HG03354 (cell line): ENCODE results near the gene SCAMP5.

Experiments used
- ATAC-seq: cut with Tn5 transposase; IDR thresholded peaks from one replicate; pipeline ENCODE4 v1.9.1; 2021; ENCODE audit warnings: mild to moderate bottlenecking; ENCODE audit not compliant: unreplicated experiment, poor library complexity, severe bottlenecking

The SCAMP5 gene, protein sequence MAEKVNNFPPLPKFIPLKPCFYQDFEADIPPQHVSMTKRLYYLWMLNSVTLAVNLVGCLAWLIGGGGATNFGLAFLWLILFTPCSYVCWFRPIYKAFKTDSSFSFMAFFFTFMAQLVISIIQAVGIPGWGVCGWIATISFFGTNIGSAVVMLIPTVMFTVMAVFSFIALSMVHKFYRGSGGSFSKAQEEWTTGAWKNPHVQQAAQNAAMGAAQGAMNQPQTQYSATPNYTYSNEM

DNA sequence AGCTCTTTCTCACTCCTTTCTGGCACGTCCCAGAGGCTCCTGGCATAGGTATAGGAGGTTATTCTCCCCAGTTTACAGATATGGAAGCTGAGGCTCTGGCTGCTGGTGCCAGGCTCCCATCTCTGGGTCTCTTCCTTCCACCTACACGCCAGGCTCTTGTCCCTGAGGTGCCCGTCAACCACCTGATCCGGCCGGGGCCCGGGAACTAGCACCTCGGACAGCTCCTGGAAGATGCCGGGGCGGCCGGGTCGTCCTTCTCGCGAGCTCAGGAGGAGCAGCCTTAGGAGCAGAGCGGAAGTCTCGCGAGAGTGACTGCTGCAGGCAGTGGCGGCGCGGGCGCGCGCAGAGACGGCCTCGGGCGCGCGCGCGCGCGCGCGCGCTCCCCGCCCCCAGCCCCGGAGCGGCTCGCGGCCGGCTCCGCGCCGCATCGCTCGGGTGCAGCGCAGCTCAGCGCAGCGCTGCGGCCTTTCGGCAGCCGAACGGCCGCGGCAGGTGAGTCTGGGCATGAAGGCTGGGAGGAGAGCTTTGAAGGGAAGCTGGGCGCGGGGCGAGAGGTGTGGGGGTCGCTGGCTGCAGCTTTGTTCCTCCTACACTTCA, at the start of gene SCAMP5:
Gene SCAMP5 (plus strand): TSS at position 382 of the 597 bp plus-strand sequence. CDS start 16,277 bp downstream, outside the sequence.
- ATAC-seq, result peak; percentile 74

DNA sequence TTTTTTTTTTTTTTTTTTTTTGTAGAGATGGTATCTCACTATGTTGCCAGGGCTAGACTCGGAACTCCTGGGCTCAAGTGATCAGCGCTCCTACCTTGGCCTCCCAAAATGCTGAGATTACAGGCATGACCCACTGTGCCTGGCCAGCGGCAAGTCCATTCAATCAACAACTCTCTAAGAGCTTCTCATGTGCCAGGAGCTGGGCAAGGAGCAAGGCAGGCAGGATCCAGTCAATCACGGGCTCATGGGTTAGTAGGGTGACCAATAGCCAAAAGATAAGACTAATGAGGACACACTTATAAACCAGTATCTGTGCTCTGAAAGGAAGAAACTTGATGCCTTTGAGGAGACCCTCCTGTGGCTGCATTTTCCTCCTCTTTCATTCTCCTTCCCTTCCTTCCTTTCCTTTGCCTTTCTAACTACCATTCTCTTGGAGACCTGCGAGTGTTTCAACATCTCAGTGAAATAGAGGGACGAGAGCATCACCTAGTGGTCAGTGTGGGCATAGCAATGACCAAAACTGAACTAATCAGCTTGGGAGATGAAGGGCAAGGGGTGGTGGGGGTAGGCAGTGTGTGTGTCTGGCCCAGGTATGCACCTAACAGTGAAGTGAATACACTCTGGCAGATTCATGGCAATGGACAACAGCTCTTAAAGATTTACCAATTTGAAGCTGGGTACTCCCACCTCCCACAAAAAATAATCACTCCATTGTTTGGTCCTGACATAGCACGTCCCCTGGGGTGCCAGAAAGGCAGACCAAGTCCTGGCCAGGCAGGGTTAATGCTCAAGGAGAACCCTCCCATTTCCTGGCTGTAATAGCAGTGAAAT, 45.1 kb upstream of the SCAMP5 start:
- no peak for ATAC-seq

DNA sequence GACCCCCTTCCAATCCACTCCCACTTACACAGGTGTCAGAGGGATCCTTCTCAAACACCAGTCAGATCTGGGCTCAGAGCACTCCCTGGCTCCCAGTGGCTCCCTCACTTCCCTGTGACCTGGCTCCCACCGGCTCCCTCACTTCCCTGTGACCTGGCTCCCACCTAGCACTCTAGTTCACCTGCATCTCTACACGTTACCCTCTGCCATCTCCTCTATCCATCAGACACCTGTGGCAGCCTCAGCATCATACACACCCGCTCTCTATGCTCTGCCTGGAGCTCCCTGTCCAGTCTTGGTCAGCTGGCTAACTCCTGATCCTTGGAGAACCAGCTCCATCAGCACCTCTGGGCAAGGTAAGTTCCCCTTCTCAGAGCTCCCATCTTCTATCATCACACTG, 44.4 kb upstream of the SCAMP5 start:
- no peak for ATAC-seq

DNA sequence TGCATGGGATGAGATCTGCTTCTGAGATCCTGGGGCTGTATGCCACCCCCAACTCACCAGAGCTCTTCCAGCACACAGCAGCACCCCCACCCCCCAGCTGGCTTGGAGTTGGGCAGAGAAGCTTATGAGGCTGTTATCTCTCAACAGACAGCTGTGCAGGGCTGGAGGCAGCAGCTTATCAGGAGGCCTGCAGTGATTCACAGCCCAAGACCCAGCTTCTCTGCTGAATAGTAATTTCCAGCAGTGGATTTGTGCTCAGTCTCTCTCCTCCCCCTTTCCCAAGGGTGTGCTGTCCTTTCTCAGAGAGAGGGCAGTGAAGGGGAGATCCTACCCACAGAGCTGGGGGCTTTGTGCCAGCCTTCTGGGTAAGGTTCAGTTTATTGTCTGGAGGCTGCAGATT, 40.8 kb upstream of the SCAMP5 start:
- ATAC-seq, result no peak

DNA sequence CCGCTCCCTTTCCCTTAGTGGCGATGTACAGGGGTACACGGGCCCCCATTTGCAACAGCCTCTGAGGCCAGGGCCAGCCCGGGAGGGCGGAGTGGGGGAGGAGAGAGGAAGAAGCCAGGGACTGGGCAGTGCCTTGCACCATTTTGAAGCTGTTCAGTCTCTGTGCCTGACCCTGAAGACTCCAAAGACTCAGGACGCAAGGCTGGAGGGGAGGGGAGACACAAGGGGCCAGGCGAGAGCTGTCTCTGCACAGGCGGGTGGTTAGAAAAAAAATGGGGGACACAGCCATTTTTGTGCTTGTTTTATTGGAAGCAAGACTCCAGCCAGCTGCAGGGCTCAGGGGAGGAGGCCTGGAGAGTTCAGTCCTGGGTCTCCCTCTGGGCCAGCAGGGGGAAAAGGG, 40.3 kb upstream of the SCAMP5 start:
- ATAC-seq, result no peak

DNA sequence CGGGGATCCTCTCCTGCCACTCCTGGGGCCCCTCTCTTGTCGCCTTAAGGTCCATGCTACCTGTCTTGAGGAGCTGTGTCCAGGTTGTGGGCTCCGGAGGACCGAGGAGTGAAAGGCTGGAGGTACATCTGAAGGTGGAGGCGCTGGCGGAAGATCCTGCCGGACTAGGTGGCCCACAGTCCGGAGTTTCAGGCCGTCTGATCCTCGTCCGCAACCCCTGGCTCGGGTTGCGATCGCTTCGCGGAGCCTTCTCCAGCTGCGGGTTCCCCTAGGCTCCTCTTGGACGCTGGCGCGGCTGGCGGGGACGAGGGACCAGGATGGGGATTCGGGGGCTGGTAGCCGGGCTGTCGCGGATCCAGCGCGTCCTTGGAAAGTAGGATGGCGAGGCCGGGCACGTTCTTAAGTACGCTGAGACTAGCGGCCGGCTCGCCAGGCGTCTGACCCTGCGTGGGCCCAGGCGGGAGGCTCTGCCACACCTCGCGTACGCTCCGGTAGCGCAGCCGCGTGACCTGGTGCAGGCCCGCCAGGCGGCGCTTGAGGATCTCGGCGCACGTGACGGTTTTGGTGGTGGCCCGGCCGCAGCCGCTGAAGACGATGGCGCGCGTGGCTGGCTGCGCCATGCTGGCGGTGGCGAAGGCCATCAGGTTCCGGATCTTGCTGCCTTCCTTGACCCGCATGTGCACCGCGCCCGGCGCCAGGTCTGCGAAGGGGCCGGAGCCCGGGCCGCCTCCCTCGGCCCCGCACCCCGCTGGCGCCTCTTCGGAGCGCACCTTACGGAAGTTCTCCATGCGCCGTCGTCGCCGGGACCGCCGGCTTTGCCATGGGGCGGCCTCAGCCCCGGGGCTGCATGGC, 39.3 kb upstream of the SCAMP5 start:
- ATAC-seq, result peak; percentile 60

DNA sequence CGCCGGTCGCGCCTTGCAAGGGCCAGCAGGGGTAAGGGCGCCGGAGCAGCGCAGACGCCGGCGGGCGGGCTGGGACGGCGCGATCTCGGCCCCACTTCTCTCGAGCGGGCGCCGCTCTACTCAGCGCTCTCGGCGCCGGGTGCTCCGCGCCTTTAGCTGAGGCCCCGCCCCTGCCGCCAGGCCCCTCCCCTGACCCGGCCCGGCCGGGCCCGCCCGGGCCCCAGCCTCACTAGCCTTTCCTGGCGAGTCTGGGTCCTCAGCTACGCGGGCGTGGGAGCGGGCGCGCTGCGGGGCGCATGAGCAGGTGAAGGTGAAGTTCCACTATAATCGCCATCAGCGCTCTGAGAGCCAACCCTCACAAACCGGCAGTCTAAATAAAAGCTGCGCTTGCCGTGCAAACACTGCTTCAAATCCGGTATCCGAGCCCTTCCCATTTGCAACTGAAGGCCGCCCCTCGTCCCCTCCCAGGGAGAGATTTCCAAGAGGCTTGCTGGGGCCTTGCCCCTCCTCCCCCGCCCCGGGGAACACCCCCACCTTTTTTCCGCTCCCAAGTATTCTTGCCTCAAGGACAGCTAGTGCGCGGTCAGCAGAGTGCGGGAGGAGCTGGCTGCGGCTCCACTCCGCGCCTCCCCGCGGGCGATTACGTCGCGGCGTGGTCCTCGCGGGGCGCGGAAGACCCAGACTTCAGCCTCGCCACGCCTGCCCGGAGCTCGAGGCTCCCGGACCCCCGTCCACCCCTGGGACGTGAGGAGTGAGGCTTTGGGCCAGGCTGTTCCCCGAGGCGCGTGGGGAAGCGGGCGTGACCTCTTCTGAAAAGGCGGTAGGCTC, 38.5 kb upstream of the SCAMP5 start, which contains the start of gene RPP25:
Gene RPP25 (minus strand): TSS at position 125 of the 828 bp plus-strand sequence. CDS start 189 bp downstream, outside the sequence.
- ATAC-seq, result peak; percentile 76

DNA sequence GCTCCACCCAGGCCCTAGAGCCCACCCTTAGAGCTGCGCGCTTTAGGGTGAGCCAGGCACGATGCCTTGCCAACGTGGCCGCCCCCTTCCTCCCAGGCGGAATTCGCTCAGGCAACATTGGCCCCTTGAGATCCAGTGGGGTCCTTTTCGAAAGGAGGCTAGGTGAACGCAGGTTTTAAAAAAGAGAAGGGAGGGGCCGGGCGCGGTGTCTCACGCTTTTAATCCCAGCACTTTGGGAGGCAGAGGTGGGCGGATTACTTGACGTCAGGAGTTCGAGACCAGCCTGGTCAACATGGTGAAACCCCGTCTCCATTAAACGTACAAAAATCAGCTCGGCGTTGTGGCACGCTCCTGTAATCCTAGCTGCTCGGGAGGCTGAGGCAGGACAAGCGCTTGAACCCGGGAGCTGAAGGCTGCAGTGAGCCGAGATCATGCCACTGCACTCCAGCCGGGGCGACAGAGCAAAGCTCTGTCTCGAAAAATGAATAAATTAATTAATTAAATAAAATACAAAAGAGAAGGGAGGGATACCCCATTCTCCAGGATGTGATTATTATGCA, 37.8 kb upstream of the SCAMP5 start:
- no peak for ATAC-seq

DNA sequence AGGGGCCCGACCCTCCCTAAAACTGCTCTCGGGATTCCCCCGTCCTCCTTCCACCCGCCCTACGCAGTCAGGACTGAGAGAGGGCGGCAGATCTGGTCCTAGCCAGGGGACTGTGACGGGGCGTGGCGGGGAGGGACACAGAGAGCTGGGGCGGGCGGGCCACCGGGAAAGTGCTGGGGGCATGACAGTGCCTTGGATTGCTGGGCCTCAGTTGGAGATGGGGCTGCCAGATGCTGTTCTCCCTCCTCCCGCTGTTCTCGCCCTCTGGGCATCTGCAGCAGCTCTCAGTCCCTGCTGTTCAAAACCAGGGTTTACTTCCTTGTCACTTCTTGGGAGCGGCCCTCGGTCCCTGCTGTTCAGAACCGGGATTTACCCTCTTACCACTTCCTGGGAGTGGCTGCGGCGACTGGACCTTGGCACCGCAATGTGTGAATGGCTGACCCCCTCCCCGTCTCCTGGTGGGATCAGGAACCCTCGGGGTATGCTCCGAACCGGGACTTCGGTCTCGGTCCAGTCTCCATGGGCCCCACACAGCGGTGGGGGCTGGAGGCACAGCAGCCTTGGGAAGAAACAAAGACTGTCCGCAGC, 36.9 kb upstream of the SCAMP5 start:
- no peak for ATAC-seq

DNA sequence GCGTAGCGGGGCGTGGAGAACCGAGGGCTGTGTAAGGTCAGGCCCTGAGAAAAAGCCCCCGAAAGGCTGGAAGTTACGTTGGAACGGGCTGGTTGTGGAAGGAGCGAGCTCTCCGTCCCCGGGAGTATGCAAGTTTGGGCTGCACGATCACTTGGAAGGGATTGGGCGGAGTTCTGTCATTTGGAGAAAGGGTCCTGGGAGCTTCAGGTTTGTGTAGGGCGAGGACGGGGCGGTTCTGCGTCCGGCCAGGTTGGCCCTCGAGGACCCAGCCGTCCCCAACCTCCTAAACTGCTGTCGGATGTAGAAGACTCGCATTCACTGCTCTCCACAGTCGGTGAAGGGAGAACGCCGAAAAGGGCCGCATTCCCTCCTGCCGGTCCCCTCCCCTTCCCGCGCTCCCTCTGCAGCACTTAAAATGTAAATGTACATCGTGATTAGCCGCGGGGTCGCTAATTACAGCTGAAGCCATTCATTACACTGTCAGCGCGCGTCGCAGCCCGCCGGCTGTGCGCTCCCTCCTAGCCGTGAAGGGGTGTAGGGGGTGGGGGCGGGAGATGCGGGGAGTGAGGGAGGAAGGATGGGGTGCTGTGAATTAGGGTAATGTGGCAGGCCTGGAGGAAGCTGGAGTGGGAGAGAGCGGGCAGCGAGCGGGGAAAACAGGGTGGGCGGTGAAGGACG, 36.3 kb upstream of the SCAMP5 start:
- ATAC-seq, result no peak

DNA sequence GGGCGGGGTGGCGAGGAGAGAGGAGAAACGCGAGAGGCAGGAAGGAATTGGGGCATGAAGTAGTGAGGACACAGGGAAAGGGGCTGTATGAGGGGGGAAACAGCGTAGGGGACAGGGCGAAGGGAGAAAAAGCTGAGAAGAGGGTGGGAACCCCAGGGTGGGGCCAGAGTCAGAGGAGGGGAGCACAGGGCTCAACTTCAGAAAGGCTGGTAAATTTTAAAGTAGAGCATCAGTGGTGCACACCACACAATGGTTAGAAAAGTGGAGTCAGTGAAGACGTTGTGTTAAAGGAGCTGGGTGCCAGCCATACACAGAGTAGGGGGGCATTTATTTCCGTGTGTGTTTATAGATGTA, 35.8 kb upstream of the SCAMP5 start:
- no peak for ATAC-seq

DNA sequence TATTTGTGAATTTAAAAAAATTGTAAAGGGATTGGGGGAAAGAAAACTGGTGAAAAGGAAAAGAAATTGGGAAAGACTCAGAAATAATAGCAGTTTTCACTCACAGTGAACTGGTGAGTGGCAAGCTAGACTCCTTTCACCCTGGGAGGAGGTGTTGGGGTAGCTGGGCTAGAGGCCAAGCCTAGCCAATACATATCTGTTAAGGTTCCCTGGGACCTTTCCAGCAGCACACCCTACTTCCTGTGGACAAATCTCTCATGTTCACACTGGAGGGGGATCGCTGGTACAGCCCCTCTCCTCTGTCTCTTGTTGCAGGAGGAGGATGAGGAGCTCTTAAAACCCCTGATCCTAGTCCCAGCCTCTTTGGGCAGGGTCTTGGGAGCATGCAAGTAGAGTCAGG, 35.1 kb upstream of the SCAMP5 start:
- ATAC-seq, result no peak

DNA sequence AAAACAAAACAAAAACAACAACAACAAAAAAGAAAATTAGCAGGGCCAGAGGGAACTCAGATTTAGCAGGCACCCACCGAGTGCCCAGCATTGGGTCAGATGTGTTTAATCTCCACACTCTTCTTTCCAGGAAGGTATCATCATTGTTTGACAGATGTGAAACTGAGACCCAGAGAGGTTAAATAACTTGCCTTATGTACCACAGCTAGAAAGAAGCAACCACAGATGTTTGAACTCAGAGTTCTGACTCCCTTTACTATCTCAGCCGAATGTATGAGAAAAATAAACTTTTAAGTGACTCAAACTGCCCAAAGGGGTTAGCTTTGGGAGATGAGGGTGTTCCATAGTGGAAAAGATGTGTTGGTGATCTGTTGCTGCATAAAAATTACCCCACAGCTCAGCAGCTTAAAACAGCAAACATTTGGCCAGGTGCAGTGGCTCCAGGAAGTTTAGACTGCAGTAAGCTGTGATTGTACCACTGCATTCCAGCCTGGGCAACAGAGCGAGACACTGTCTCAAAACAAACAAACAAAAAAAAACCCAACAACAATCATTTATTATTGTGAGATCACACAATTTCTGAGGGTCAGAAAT, 34.3 kb upstream of the SCAMP5 start:
- ATAC-seq, result no peak

DNA sequence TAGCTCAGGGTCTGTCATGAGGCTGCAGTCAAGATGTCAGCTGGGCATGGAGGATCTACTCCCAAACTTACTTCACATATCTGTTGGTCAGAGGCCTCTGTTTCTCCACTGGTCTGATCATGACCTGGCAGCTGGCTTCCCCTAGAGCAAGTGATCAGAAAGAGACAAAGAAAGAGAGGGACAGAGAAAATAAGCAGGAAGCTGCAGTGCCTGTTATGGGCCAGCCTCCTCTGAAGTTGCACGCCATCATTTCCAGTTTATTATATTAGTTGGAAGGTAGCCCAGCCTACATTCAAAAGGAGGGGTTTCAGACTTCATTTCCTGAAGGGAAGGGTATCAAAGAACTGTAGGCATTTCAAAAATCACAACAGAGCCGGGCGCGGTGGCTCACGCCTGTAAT, 33.7 kb upstream of the SCAMP5 start:
- ATAC-seq, result no peak

DNA sequence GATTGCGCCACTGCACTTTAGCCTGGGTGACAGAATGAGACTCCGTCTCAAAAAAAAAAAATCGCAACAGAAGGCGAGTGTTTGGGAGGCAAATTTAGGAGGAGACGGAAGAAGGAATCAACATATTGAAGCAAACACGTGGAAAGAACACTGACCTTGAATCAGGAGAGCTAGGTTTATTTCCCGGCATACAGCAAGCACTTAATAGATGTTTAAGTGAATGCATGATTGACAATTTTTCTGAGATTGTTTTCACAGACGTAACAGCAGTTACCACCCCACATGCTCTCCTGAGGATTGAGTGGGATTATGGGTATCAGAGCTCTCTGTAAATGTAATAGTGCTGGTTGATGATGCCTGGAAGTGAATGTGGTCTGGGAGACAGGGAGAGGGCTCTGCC, 33.1 kb upstream of the SCAMP5 start:
- ATAC-seq, result no peak

DNA sequence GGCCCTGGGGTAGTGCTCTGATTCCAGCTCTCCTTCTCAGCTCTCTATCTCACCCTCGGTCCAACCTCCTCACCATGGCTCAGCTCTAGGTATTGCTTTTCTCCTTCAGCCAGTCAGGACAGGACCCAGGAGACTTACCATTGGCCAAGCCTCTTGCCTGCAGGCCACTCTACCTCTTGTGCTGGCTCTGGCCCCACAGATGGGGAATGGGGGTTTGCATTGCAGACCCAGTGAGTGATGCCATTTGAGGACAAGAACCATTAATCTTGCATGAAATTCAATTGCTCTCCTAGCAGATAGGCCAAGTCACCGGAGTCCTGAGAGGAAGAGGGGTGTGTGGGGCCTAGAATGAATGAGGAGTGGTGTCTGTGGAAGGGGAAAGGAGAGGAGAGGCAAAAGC, 32.7 kb upstream of the SCAMP5 start:
- ATAC-seq, result no peak

DNA sequence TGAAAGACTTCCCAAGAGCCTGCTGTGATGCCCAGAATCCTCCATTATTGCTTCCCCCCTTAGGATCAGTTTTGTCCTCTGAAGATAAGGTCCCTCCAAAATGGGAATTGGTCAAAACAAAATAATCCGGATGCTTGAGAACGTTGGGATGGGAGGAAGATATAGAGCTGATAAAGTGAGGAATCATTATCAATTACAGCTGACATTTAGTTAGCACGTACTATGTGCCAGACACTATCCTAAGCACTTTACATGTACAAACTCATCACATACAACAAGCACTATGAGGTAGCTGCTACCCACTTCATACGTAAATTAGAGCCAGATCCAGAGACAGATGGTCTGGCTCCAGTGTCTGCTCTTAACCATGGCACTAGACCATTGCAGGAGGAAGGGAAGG, 32.1 kb upstream of the SCAMP5 start:
- ATAC-seq, result no peak

DNA sequence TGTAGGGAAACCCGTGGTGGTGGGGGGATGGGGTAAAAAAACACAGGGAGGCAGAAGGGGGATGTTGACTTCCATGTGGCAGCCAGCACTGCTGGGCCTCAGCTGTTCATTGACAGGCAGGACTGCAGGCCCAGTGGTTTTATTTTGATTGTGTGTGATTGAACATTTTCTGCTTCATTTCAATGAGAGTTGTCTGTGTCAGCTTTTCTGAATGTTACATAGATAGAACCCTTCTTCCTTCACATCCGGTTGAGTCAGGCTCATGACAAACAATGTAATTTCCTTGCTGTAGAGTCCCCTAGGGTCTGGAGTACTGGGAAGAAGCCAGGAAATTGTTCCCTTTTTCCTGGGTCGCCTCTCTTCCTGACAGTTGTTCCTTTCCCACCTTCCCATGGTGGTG, 30.6 kb upstream of the SCAMP5 start:
- no peak for ATAC-seq
